ENCODE results near the gene SLC7A6. TPM values are rescaled to one million over a fixed set of nuclear protein-coding genes. Genes with fewer than 3 reads are reported as not detected.

Gene SLC7A6
- total RNA-seq, 4 donors from 2014 or later, result 6.8 to 40.0 (median 19.6) TPM

GRCh38 chr16:68332411-68333121, 68.2 kb downstream of the SLC7A6 start:
- intact Hi-C loops (cut with DNase I; ENCODE audit: low total_unique reads), result no loop called here
- no peaks in the 10 kb centered on the region for H3K27me3 ChIP-seq
- no peak overlapping the region for H3K4me3 ChIP-seq
- no peak for TF ChIP-seq POLR2A (IDR thresholded peaks at IDR 0.05)
- no peak for TF ChIP-seq CTCF (IDR thresholded peaks at IDR 0.05)
- peak in 1 of 2 donors; percentile 36 for DNase-seq
- H3K9me3 ChIP-seq, result no peaks in the 10 kb centered on the region
- no peaks in the 10 kb centered on the region for H3K36me3 ChIP-seq
- no peaks in the 10 kb centered on the region for H3K4me1 ChIP-seq
- H3K27ac ChIP-seq, result peak overlapping the region in 1 of 2 donors; percentile 9

GRCh38 chr16:68335175-68335574, 70.8 kb downstream of the SLC7A6 start:
- no peak for TF ChIP-seq CTCF (IDR thresholded peaks at IDR 0.05)
- no peak for TF ChIP-seq POLR2A (IDR thresholded peaks at IDR 0.05)
- Histone ChIP-seq H3K36me3 (no peaks in the 10 kb centered on the region), H3K4me1 (no peaks in the 10 kb centered on the region), H3K27ac (no peak overlapping the region), H3K27me3 (no peaks in the 10 kb centered on the region), H3K9me3 (no peaks in the 10 kb centered on the region), H3K4me3 (no peak overlapping the region)
- intact Hi-C loops (cut with DNase I; ENCODE audit: low total_unique reads), result no loop called here
- DNase-seq, result no peak

GRCh38 chr16:68338326-68339119, 74.2 kb downstream of the SLC7A6 start:
- no peaks in the 10 kb centered on the region for H3K4me1 ChIP-seq

GRCh38 chr16:68339214-68339613, 74.9 kb downstream of the SLC7A6 start:
- TF ChIP-seq CTCF (IDR thresholded peaks at IDR 0.05), result no peak
- no peak for TF ChIP-seq POLR2A (IDR thresholded peaks at IDR 0.05)

More at GRCh38 chr16:68338326-68339119, 74.2 kb downstream of the SLC7A6 start:
- H3K27me3 ChIP-seq, result no peaks in the 10 kb centered on the region
- no peak overlapping the region for H3K27ac ChIP-seq
- TF ChIP-seq POLR2A (IDR thresholded peaks at IDR 0.05) (no peak), CTCF (IDR thresholded peaks at IDR 0.05) (no peak)
- no peaks in the 10 kb centered on the region for H3K9me3 ChIP-seq
- intact Hi-C loops (cut with DNase I; ENCODE audit: low total_unique reads), result no loop called here
- H3K4me3 ChIP-seq, result no peak overlapping the region
- no peak for DNase-seq
- H3K36me3 ChIP-seq, result no peaks in the 10 kb centered on the region

GRCh38 chr16:68342620-68343019, 78.3 kb downstream of the SLC7A6 start:
- DNase-seq, result no peak
- TF ChIP-seq POLR2A (IDR thresholded peaks at IDR 0.05) (no peak), CTCF (IDR thresholded peaks at IDR 0.05) (no peak)
- no peaks in the 10 kb centered on the region for H3K9me3 ChIP-seq
- H3K27ac ChIP-seq, result no peak overlapping the region
- no peak overlapping the region for H3K4me3 ChIP-seq
- H3K27me3 ChIP-seq, result no peaks in the 10 kb centered on the region
- intact Hi-C loops (cut with DNase I; ENCODE audit: low total_unique reads), result no loop called here
- H3K4me1 ChIP-seq, result no peaks in the 10 kb centered on the region
- H3K36me3 ChIP-seq, result no peaks in the 10 kb centered on the region

More at GRCh38 chr16:68339214-68339613, 74.9 kb downstream of the SLC7A6 start:
- Histone ChIP-seq H3K27ac (no peak overlapping the region), H3K4me3 (no peak overlapping the region), H3K4me1 (no peaks in the 10 kb centered on the region), H3K9me3 (no peaks in the 10 kb centered on the region), H3K27me3 (no peaks in the 10 kb centered on the region), H3K36me3 (no peaks in the 10 kb centered on the region)
- no peak for DNase-seq
- intact Hi-C loops (cut with DNase I; ENCODE audit: low total_unique reads), result no loop called here

Measured in uterus (tissue), 4 donors.